ENCODE results near the gene HPSE. TPM values are rescaled to one million over a fixed set of nuclear protein-coding genes. Genes with fewer than 3 reads are reported as not detected.

The HPSE gene
- total and polyA plus RNA-seq, 2 of the 8 experiments (the other 6 are each of a cell fraction or from before 2014, with no cell fraction given), result 1.5 to 5.0 TPM

DNA sequence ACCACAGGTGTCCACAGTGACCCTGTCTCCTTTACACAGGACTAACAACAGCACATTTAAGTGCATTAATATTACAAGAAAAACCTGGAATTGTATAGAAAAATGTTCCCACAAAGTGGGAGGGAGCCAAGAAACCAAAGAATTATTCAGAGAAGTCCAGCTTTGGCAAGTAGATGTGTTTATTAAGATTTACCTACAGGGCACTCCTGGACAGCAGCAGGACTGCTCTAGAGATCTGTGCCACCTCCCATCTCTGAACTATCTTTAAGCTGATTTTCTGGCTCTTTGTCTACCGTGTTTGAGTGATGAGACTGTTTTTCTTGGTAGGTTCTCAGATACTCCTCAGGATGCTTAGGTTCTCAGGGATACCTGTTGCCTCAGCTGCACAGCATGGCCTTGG, 38.3 kb upstream of the HPSE start:
- FAIRE-seq (no peak), DNase-seq (ENCODE audit: low read depth in 1 of 2, low spot score in 2 of 2) (no peak)
- no peak overlapping the region for H4K8ac ChIP-seq (ENCODE audit: extremely low read depth, insufficient read depth, low read length)
- no peak overlapping the region for H2AK5ac ChIP-seq (ENCODE audit: low read depth, low read length)
- POLR2A ChIA-PET (ENCODE audit: partially characterized antibody), result no interaction called here
- no peak overlapping the region for H2BK12ac ChIP-seq (ENCODE audit: low read depth, low read length)
- H3K4me1 ChIP-seq (replicated peaks in 1 of 4; ENCODE audit: control insufficient read depth in 3 of 4, insufficient read depth in 4 of 4, low read length in 3 of 4), result no peaks in the 10 kb centered on the region
- H3K79me2 ChIP-seq (ENCODE audit: control insufficient read depth in 1 of 2, insufficient read depth in 2 of 2, low read length in 2 of 2), result no peaks in the 10 kb centered on the region
- no peak overlapping the region for H2BK120ac ChIP-seq (replicated peaks; ENCODE audit: low read depth, low read length)
- no peak overlapping the region for H3K9ac ChIP-seq (replicated peaks in 1 of 4; ENCODE audit: extremely low read depth in 1 of 4, low read depth in 3 of 4, low read length in 3 of 4)
- WGBS, 2 experiments (ENCODE audit: extremely low coverage in 1 of 2, insufficient coverage in 1 of 2, insufficient read length in 1 of 2, insufficient replicate concordance in 2 of 2, low coverage in 1 of 2, low lambda C conversion rate in 2 of 2, missing lambda C conversion rate in 1 of 2), result 93% methylated on average over 1 of the region's 1 CpG; no CpG with 5 or more reads in 1 of the 2 experiments
- no peaks in the 10 kb centered on the region for H4K20me1 ChIP-seq (replicated peaks in 1 of 2; ENCODE audit: control insufficient read depth in 1 of 2, insufficient read depth in 2 of 2, low read length in 2 of 2)
- no peaks in the 10 kb centered on the region for H3K23me2 ChIP-seq (ENCODE audit: low read depth, low read length)
- H3K36me3 ChIP-seq (ENCODE audit: control insufficient read depth in 2 of 4, insufficient read depth in 4 of 4, low read length in 3 of 4), result no peaks in the 10 kb centered on the region
- H3K14ac ChIP-seq (ENCODE audit: insufficient read length), result no peak overlapping the region
- no peak overlapping the region for H4K5ac ChIP-seq (ENCODE audit: insufficient read length, low read depth, low read length)
- H3K27me3 ChIP-seq (replicated peaks in 1 of 4; ENCODE audit: control insufficient read depth in 3 of 4, extremely low read depth in 1 of 4, insufficient read depth in 3 of 4, low read length in 3 of 4), result no peaks in the 10 kb centered on the region
- H3K56ac ChIP-seq (replicated peaks; ENCODE audit: insufficient read length, low read depth, low read length), result no peak overlapping the region
- H2BK5ac ChIP-seq (ENCODE audit: low read depth, low read length), result no peak overlapping the region
- H2BK20ac ChIP-seq (ENCODE audit: low read length), result no peak overlapping the region
- no peak overlapping the region for H3K4me3 ChIP-seq (ENCODE audit: extremely low read depth in 1 of 4, insufficient read depth in 2 of 4, low read depth in 3 of 4, low read length in 4 of 4)
- no peak overlapping the region for H2AFZ ChIP-seq (ENCODE audit: low read length)
- H3K4ac ChIP-seq (replicated peaks; ENCODE audit: insufficient read length, low read depth, low read length), result no peak overlapping the region
- H3K27ac ChIP-seq (ENCODE audit: low read depth, low read length), result no peak overlapping the region
- CTCF ChIA-PET (ENCODE audit: partially characterized antibody), result interaction anchor here (0.7 to 2.0 kb wide), 4 partner anchors 8 to 32 kb away, joined by 3 to 10 read pairs (median 3); no protein-coding TSS in a partner anchor
- no peak overlapping the region for H3K23ac ChIP-seq (ENCODE audit: insufficient read length)
- H3K18ac ChIP-seq (ENCODE audit: extremely low read depth, low read length), result no peak overlapping the region; the same call in 1 of the 2 replicates
- H2BK15ac ChIP-seq (ENCODE audit: low read length), result no peak overlapping the region
- H3K4me2 ChIP-seq (ENCODE audit: insufficient read depth in 1 of 2, low read depth in 2 of 2, low read length in 2 of 2), result no peak overlapping the region
- TF ChIP-seq SRF (IDR thresholded peaks at IDR 0.05; ENCODE audit: low read depth, low read length) (no peak), YY1 (IDR thresholded peaks at IDR 0.05; ENCODE audit: low read depth, low read length) (no peak), EGR1 (IDR thresholded peaks at IDR 0.05; ENCODE audit: borderline replicate concordance, low read depth, low read length) (no peak), KDM1A (IDR thresholded peaks at IDR 0.05; ENCODE audit: borderline replicate concordance, low read length) (no peak), CHD1 (IDR thresholded peaks at IDR 0.05; ENCODE audit: low read depth, low read length) (no peak), NRF1 (IDR thresholded peaks at IDR 0.05; ENCODE audit: low read depth, low read length) (no peak), SIN3A (conservative IDR thresholded peaks at IDR 0.05 in 1 of 2, IDR thresholded peaks at IDR 0.05 in 1 of 2; ENCODE audit: low read depth in 1 of 2, low read length in 2 of 2) (no peak), ZNF274 (IDR thresholded peaks at IDR 0.05; ENCODE audit: borderline replicate concordance, extremely low read depth, low read length) (no peak), EZH2 (IDR thresholded peaks at IDR 0.05; ENCODE audit: low read depth, low read length, severe bottlenecking) (no peak), TBP (IDR thresholded peaks at IDR 0.05; ENCODE audit: low read depth, low read length) (no peak), RAD21 (IDR thresholded peaks at IDR 0.05 in 1 of 2, conservative IDR thresholded peaks at IDR 0.05 in 1 of 2; ENCODE audit: low read depth in 2 of 2, low read length in 2 of 2) (no peak)
- TF ChIP-seq, protein P1, sequence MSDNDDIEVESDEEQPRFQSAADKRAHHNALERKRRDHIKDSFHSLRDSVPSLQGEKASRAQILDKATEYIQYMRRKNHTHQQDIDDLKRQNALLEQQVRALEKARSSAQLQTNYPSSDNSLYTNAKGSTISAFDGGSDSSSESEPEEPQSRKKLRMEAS (IDR thresholded peaks at IDR 0.05), result no peak
- no peak overlapping the region for H4K91ac ChIP-seq (replicated peaks; ENCODE audit: insufficient read length, low read length)
- H3K9me3 ChIP-seq (ENCODE audit: insufficient read depth in 2 of 2, low read depth in 1 of 2, low read length in 1 of 2), result peaks cover 3 to 9% of the 10 kb centered on the region in 2 experiments
- H3K79me1 ChIP-seq (ENCODE audit: low read depth, low read length), result no peaks in the 10 kb centered on the region; the same call in 1 of the 2 replicates
